Small intestine (tissue), 7 donors: ENCODE data around the gene HNMT. TPM values are rescaled to one million over a fixed set of nuclear protein-coding genes. Genes with fewer than 3 reads are reported as not detected.
"Not testable (repeated sequence)": the region's sequence is repeated elsewhere in the genome, so short reads cannot be mapped to it uniquely, and the experiment has no call there.

Source experiments
- DNase-seq, 2 donors: peaks; one replicate each; pipeline versions ENCODE4 v3.0.0 to v3.0.0-alpha.2; 2013
- FAIRE-seq: peaks from 2 replicates; lab custom pipeline; 2012; peaks lifted over from hg19 to GRCh38; lab: Jason Lieb, UNC
- H3K27ac ChIP-seq, 3 donors: one replicate each; pipeline ENCODE4 v1.5.1; 2013; ENCODE audit warnings: low read length in 2 of 3, mild to moderate bottlenecking in 2 of 3, control low read depth in 1 of 3, inconsistent platforms in 1 of 3, low read depth in 1 of 3, moderate library complexity in 1 of 3
- H3K27me3 ChIP-seq, 3 donors: one replicate each; pipeline ENCODE4 v1.6.1; 2013; ENCODE audit warnings: low read length in 3 of 3, inconsistent platforms in 1 of 3; ENCODE audit not compliant: control insufficient read depth in 3 of 3, insufficient read depth in 3 of 3
- H3K36me3 ChIP-seq, 3 donors: one replicate each; pipeline ENCODE4 v1.6.1; 2013; ENCODE audit warnings: low read length in 3 of 3, inconsistent platforms in 1 of 3, low read depth in 1 of 3, mild to moderate bottlenecking in 1 of 3, moderate library complexity in 1 of 3; ENCODE audit not compliant: control insufficient read depth in 3 of 3, insufficient read depth in 2 of 3
- H3K4me1 ChIP-seq, 3 donors: one replicate each; pipeline ENCODE4 v1.6.1; 2013; ENCODE audit warnings: low read length in 2 of 3, inconsistent platforms in 1 of 3, low read depth in 1 of 3, mild to moderate bottlenecking in 1 of 3, moderate library complexity in 1 of 3; ENCODE audit not compliant: control insufficient read depth in 3 of 3, insufficient read depth in 2 of 3
- H3K4me3 ChIP-seq, 3 donors: one replicate each; pipeline ENCODE4 v1.5.1; 2013; ENCODE audit warnings: low read length in 3 of 3, control low read depth in 1 of 3, inconsistent platforms in 1 of 3, low read depth in 1 of 3, mild to moderate bottlenecking in 1 of 3, moderate library complexity in 1 of 3
- H3K9me3 ChIP-seq, 2 donors: one replicate each; pipeline ENCODE4 v1.6.1; 2013; ENCODE audit warnings: low read depth in 1 of 2, low read length in 1 of 2; ENCODE audit not compliant: control insufficient read depth in 2 of 2, insufficient read depth in 1 of 2
- WGBS, 3 donors: extraction: QIAGEN DNeasy Blood & Tissue Kit; methylation state at CpG; one replicate each; pipeline ENCODE4 v1.1.7; 2013; 5-methylcytosine and 5-hydroxymethylcytosine counted together
- polyA plus RNA-seq, 4 donors: library from polyadenylated mRNA; stranded (reverse) in 3 of 4; unstranded in 1 of 4; fragments of 200-250 nt in 3 of 4; fragments of 120-200 nt in 1 of 4; gene quantifications; one replicate each; pipeline versions ENCODE4 v1.2.1 to v1.2.3, GENCODE V29; 2013
- donor health status: healthy with polysubstance abuse.
- donor health status: control.
- donor health status: control.
- donor health status: Bipolar disorder and iron deficiency.
- donor health status: healthy.

HNMT gene
- polyA plus RNA-seq, 4 donors, result 22.8 to 96.9 (median 32.0) TPM

DNA sequence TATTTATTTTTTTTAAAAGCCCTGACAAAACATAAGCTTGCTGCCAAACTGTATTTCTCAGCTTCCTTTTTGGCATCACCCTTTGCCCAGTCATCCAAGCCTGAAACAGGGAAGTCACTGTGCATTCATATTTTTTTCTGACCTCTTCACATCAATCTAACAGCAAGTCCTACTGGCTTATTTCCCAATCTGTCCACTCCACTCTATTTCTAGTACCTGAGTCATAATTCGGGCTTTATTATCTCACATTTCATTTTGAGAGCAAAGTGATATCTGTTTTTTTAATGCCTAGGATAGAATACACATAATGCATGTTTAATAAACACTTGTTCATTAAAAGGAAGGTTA lies 5.1 kb downstream of the HNMT start:
- Histone ChIP-seq H3K4me3 (no peak overlapping the region), H3K4me1 (peaks cover 0 to 18% (median 16%) of the 10 kb centered on the region in 3 donors), H3K9me3 (peaks cover 0 to 3% of the 10 kb centered on the region in 2 donors), H3K36me3 (peaks cover 0 to 13% (median 0%) of the 10 kb centered on the region in 3 donors), H3K27me3 (no peaks in the 10 kb centered on the region), H3K27ac (no peak overlapping the region)
- DNase-seq (peak in 1 of 2 donors; percentile 11), FAIRE-seq (no peak)
- WGBS, 3 donors, result 8 to 18% (median 8%) methylated on average over 1 of the region's 1 CpG

DNA sequence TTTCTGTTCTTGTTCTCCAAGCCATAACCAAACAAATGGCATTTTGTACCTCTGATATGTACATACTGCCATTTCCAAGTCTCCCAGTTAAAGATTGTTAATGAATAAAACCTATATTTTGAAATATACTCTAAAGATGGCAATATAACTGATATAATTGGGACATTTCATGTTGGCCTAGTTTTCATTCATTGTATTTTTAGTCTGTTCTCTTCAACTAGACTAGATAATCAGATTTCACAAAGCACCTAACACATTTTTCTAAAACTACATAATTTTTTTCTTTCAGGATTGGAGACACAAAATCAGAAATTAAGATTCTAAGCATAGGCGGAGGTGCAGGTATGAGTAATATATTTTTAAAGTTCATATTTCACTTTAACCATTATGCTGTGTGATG lies 5.6 kb downstream of the HNMT start:
- no peak for FAIRE-seq
- H3K36me3 ChIP-seq, result peaks cover 0 to 13% (median 0%) of the 10 kb centered on the region in 3 donors
- no peaks in the 10 kb centered on the region for H3K27me3 ChIP-seq
- H3K9me3 ChIP-seq, result peaks cover 0 to 3% of the 10 kb centered on the region in 2 donors
- H3K4me1 ChIP-seq, result peaks cover 0 to 22% (median 16%) of the 10 kb centered on the region in 3 donors
- no peak overlapping the region for H3K27ac ChIP-seq
- 96 to 98% (median 97%) methylated on average over 1 of the region's 1 CpG for WGBS, 3 donors
- no peak overlapping the region for H3K4me3 ChIP-seq
- no peak for DNase-seq

DNA sequence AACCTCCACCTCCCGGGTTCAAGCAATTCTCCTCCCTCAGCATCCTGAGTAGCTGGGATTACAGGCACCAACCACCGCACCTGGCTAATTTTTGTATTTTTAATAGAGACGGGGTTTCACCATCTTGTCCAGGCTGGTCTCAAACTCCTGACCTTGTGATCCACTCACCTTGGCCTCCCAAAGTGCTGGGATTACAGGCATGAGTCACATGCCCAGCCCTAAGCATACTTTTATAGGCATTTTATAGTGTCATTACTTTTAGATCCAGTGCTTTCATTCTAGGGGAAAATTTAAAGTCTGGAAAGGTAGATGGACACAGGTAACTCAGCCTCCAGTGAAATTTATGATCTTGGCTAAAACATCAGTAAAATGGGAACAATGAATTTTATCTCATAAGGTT lies 7.0 kb downstream of the HNMT start:
- H3K4me1 ChIP-seq, result peaks cover 0 to 32% (median 20%) of the 10 kb centered on the region in 3 donors
- 93 to 96% (median 95%) methylated on average over 3 of the region's 3 CpGs for WGBS, 3 donors
- not testable (repeated sequence) for H3K27me3 ChIP-seq, DNase-seq, H3K9me3 ChIP-seq, FAIRE-seq, H3K4me3 ChIP-seq, H3K27ac ChIP-seq
- peaks cover 0 to 16% (median 0%) of the 10 kb centered on the region in 3 donors for H3K36me3 ChIP-seq

DNA sequence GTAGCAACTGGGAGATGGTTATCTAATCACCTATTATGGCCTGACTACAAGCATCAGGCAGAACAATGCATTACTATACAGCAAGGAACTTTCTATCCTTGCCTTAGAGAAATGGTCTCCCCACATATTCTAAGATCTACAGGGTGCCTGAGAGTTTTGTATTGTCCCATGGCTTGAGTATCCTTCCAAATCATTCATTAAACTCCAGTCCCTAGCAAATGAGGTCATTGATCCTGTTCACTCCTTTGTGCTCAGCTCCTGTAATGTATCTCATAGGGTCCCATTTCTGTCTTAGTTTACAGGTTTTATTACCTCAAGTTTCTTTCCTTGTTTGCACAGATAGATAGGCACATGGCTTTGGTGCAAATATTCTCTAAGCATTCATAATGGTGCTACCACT lies 9.0 kb downstream of the HNMT start:
- DNase-seq (peak; percentile 14 to 28), FAIRE-seq (no peak)
- Histone ChIP-seq H3K4me1 (peaks cover 0 to 35% (median 18%) of the 10 kb centered on the region in 3 donors), H3K9me3 (no peaks in the 10 kb centered on the region), H3K36me3 (peaks cover 0 to 12% (median 0%) of the 10 kb centered on the region in 3 donors), H3K4me3 (no peak overlapping the region), H3K27ac (peak overlapping the region in 2 of 3 donors; percentile 20 to 55), H3K27me3 (no peaks in the 10 kb centered on the region)

DNA sequence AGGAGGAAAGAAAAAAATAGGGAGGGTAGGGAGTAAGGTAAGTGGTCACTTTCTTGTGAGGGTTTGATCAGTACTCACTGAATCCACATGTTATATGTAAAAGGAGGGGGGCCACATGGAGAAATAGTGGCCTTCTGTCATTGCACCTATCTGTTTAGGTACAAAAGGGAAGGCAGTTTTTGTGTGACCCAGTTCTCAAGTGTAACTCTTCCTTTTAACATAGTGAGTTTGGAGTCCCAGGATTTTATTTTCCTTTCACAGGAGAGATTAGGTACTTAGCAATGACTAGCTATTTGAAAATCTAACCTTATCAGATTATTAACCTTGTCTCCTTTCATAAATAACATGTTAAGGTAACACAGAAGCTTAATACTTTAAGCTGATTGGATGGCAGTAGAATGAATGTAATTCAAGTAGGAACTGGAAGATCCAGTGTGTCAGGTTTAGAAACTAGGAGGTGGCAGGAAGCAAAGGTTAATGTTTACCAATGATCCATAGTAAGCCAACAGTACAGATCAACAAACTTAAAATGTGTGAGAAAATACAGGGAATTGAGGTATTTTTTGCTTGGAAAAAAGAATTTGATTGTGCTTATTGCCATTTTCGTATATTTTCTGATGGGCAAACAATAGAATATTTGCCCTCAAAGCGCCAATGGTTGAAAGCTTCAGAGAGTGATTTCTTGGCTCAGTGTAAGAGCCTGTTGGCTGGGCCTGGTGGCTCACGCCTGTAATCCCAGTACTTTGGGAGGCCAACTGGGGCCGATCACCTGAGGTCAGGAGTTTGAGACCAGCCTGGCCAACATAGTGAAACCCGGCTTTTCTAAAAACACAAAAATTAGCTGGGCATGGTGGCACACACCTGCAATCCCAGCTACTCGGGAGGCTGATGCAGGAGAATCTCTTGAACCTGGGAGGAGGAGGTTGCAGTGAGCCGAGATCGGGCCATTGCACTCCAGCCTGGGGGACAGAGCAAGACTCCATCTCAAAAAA lies 11.3 kb downstream of the HNMT start:
- FAIRE-seq (peak; percentile 30), DNase-seq (peak; percentile 89 to 92)
- Histone ChIP-seq H3K27ac (peak overlapping the region; percentile 20 to 82 (median 67)), H3K9me3 (no peaks in the 10 kb centered on the region), H3K4me3 (no peak overlapping the region), H3K36me3 (peaks cover 0 to 17% (median 0%) of the 10 kb centered on the region in 3 donors), H3K4me1 (peaks cover 0 to 35% (median 9%) of the 10 kb centered on the region in 3 donors), H3K27me3 (no peaks in the 10 kb centered on the region)
- WGBS, 3 donors, result 38 to 71% (median 38%) methylated on average over 8 of the region's 8 CpGs

DNA sequence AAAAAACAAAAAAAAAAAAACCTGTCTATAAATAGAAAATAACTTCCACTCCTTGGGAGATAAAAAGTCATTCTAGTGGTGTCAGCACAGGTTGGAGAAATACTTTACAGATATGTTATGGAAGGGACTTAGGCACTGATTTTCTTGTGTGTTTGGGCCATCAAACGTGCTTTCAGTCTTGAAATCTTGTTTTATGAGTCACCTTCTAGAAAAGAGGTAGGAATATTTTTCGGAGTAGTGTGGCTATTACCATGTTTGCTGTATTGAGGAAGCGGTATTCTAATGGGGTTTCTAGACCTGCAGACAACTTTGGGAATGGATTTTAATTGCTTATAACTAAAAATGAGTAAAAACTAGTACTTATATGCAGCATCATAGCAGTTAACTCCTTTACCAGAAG lies 12.0 kb downstream of the HNMT start:
- 63 to 76% (median 71%) methylated on average over 3 of the region's 3 CpGs for WGBS, 3 donors

DNA sequence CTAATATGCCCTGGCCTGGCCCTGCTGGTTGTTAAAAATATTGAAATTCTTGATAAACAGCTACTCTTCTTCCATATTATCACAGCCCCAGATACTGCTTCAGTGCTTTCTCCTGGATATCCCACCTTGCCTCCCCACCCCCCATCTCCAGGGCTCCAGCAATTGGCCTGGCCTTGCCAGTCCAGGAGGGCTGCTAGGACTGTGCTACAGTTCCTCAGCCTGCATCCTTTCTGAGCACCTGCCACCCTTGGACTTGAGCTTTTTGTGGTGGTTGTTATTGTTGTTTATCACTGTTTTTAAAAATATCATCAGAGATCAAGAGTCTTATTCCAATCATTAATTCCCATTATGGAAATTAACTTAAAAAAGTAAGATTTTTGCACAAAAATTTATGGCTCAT lies 13.5 kb downstream of the HNMT start:
- DNase-seq, result no peak
- no peak overlapping the region for H3K4me3 ChIP-seq
- H3K27ac ChIP-seq, result no peak overlapping the region

More for the DNA sequence above, 12.0 kb downstream of the HNMT start:
- peak overlapping the region in 2 of 3 donors; percentile 20 to 82 for H3K27ac ChIP-seq
- H3K36me3 ChIP-seq, result peaks cover 0 to 17% (median 0%) of the 10 kb centered on the region in 3 donors
- no peaks in the 10 kb centered on the region for H3K9me3 ChIP-seq
- DNase-seq, result no peak
- no peak overlapping the region for H3K4me3 ChIP-seq
- FAIRE-seq, result no peak
- peaks cover 0 to 35% (median 9%) of the 10 kb centered on the region in 3 donors for H3K4me1 ChIP-seq
- no peaks in the 10 kb centered on the region for H3K27me3 ChIP-seq

DNA sequence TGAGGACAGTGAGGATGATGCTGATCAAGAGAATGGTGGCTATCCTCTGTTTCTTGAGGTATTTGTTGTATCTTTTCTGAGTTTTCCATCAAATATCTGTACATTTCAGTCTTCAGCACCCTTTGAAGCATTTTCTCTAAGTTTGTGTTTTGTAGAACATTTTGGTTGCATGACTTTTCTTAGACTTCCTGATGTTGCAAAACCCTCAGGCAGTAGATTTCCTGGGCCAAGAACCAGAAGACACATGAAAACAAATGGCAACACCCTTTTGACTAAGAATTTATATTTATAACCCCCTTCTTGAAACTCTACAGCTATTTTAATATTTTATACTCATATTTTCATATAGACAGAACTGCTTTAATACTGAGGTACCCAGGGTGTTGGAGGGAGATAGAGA lies 16.2 kb downstream of the HNMT start:
- H3K9me3 ChIP-seq, result no peaks in the 10 kb centered on the region
- H3K4me3 ChIP-seq, result no peak overlapping the region
- no peak for FAIRE-seq

More for the DNA sequence above, 13.5 kb downstream of the HNMT start:
- Histone ChIP-seq H3K9me3 (no peaks in the 10 kb centered on the region), H3K4me1 (peaks cover 0 to 33% (median 9%) of the 10 kb centered on the region in 3 donors), H3K36me3 (peaks cover 0 to 18% (median 0%) of the 10 kb centered on the region in 3 donors), H3K27me3 (no peaks in the 10 kb centered on the region)
- FAIRE-seq, result no peak

More for the DNA sequence above, 16.2 kb downstream of the HNMT start:
- DNase-seq, result no peak
- Histone ChIP-seq H3K27ac (no peak overlapping the region), H3K4me1 (peaks cover 0 to 10% (median 0%) of the 10 kb centered on the region in 3 donors), H3K27me3 (no peaks in the 10 kb centered on the region), H3K36me3 (peaks cover 0 to 18% (median 0%) of the 10 kb centered on the region in 3 donors)
